Spleen (tissue), 11 donors: ENCODE data around the gene EDNRA. TPM values are rescaled to one million over a fixed set of nuclear protein-coding genes. Genes with fewer than 3 reads are reported as not detected.

Experiments used
- DNase-seq: peaks from one replicate; pipeline ENCODE4 v3.0.0-alpha.2; 2020
- H3K27ac ChIP-seq, 8 donors: fragments of 200-600 bp; sonication (generic) in 7 of 8; 1 replicate in 4 of 8; 2 replicates in 4 of 8; pipeline versions ENCODE4 v1.5.0 to v1.8.0; 2016 to 2021; ENCODE audit warnings: inconsistent platforms in 4 of 8, mild to moderate bottlenecking in 4 of 8, moderate library complexity in 1 of 8
- H3K27me3 ChIP-seq, 7 donors: fragments of 200-600 bp; sonication (generic) in 6 of 7; replicated peaks in 1 of 7; 1 replicate in 4 of 7; 2 replicates in 3 of 7; pipeline versions ENCODE4 v1.5.0 to v1.8.0; 2016 to 2021; ENCODE audit warnings: inconsistent platforms in 3 of 7, mild to moderate bottlenecking in 1 of 7
- H3K36me3 ChIP-seq, 6 donors: fragments of 200-600 bp; sonication (generic) in 5 of 6; 1 replicate in 4 of 6; 2 replicates in 2 of 6; pipeline versions ENCODE4 v1.5.0 to v1.8.0; 2016 to 2021; ENCODE audit warnings: inconsistent platforms in 2 of 6
- H3K4me1 ChIP-seq, 6 donors: fragments of 200-600 bp; sonication (generic) in 5 of 6; 1 replicate in 3 of 6; 2 replicates in 3 of 6; pipeline versions ENCODE4 v1.5.0 to v1.8.0; 2016 to 2021; ENCODE audit warnings: inconsistent platforms in 3 of 6
- H3K4me3 ChIP-seq, 8 donors: fragments of 200-600 bp; sonication (generic) in 7 of 8; 1 replicate in 4 of 8; 2 replicates in 4 of 8; pipeline versions ENCODE4 v1.5.0 to v1.8.0; 2016 to 2021; ENCODE audit warnings: inconsistent platforms in 4 of 8, mild to moderate bottlenecking in 4 of 8, moderate library complexity in 2 of 8
- H3K9me3 ChIP-seq, 8 donors: fragments of 200-600 bp; sonication (generic) in 7 of 8; 1 replicate in 4 of 8; 2 replicates in 4 of 8; pipeline versions ENCODE4 v1.5.0 to v1.8.0; 2016 to 2021; ENCODE audit warnings: inconsistent platforms in 4 of 8
- POLR2A ChIP-seq, 3 donors: fragments of 450-650 bp; IDR thresholded peaks; one replicate each; pipeline ENCODE4 v1.5.1; 2017; ENCODE audit warnings: antibody characterized with exemption in 3 of 3, mild to moderate bottlenecking in 1 of 3
- POLR2AphosphoS5 ChIP-seq, 3 donors: sonication (generic); formaldehyde crosslinking; IDR thresholded peaks; one replicate each; pipeline ENCODE4 v1.5.1; 2017; ENCODE audit warnings: antibody characterized with exemption in 3 of 3
- WGBS, 5 donors: extraction: QIAGEN DNeasy Blood & Tissue Kit in 3 of 5; methylation state at CpG; one replicate each; pipeline versions ENCODE4 v1.1.5 to v1.1.7; 2013 to 2018; 5-methylcytosine and 5-hydroxymethylcytosine counted together
- intact Hi-C: fragments of 100-400 bp; cut with DNase I; formaldehyde crosslinking; loops from one replicate; pipeline ENCODE4 v1.15.0; 2023; ENCODE audit warnings: low total_unique reads
- polyA plus RNA-seq, 3 donors: library from polyadenylated mRNA; stranded (reverse); fragments of 200-250 nt; gene quantifications; one replicate each; pipeline ENCODE4 v1.2.1, GENCODE V29; 2013
- total RNA-seq, 7 donors: library from RNA; depleted of rRNA in 3 of 7; stranded (reverse); fragments of >200 nt in 3 of 7; fragmentation: NEBNext Ultra II Directional in 4 of 7; extraction: Animal tissue kit (Norgen Biotek cat#: 25700) in 4 of 7; gene quantifications; one replicate each; pipeline versions ENCODE4 v1.1.0 to v1.2.1, GENCODE V29; 2016 to 2021
- TF ChIP-seq, protein P1 (sequence below), 11 experiments: fragments of 200-600 bp in 7 of 11; fragments of 450-650 bp in 4 of 11; sonication (generic) in 4 of 11; IDR thresholded peaks in 8 of 11; conservative IDR thresholded peaks in 3 of 11; 1 replicate in 7 of 11; 2 replicates in 4 of 11; pipeline versions ENCODE4 v1.4.0 to v1.8.0; 2016 to 2021; ENCODE audit warnings: antibody characterized with exemption in 11 of 11, inconsistent platforms in 4 of 11, mild to moderate bottlenecking in 1 of 11
- donor health status: healthy with polysubstance abuse.
- donor health status: DM: no; HTN: no; CAD: no; lungs with moderate emphysema.
- donor health status: DM: no; HTN: no; CAD: no.
- donor health status: Bipolar disorder and iron deficiency.
- donor health status: healthy.
- donor health status: DM: no; HTN: no; CAD: no.
- donor health status: DM: yes; HTN: yes; CAD: no.

Gene EDNRA
- total and polyA plus RNA-seq, 10 donors: 1.0 to 21.4 (median 8.7) TPM

DNA sequence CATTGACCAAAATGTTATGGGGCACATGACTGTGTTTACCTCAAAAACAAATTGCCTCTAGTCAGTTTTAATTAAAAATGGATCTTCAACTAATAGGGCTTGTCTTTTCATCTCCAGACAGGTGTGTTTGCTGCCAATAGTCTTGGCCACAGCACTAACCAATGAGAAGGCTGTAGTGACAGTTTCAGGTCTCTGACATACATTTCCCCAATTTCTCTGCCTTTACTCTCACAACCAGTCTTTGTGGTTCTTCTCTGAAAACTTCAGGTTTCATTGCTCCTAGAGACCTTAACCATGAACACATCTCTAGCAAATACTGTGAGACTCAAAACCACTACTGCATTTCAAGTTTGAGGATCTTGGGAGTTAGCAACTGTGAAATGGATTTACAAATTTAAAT lies 3.5 kb upstream of the EDNRA start:
- no peak for DNase-seq
- peaks cover 0 to 8% (median 0%) of the 10 kb centered on the region in 6 donors for H3K4me1 ChIP-seq
- H3K9me3 ChIP-seq: no peaks in the 10 kb centered on the region
- intact Hi-C loops: no loop called here
- no peak overlapping the region for H3K4me3 ChIP-seq
- H3K27ac ChIP-seq: no peak overlapping the region
- H3K36me3 ChIP-seq: no peaks in the 10 kb centered on the region
- TF ChIP-seq, protein P1, sequence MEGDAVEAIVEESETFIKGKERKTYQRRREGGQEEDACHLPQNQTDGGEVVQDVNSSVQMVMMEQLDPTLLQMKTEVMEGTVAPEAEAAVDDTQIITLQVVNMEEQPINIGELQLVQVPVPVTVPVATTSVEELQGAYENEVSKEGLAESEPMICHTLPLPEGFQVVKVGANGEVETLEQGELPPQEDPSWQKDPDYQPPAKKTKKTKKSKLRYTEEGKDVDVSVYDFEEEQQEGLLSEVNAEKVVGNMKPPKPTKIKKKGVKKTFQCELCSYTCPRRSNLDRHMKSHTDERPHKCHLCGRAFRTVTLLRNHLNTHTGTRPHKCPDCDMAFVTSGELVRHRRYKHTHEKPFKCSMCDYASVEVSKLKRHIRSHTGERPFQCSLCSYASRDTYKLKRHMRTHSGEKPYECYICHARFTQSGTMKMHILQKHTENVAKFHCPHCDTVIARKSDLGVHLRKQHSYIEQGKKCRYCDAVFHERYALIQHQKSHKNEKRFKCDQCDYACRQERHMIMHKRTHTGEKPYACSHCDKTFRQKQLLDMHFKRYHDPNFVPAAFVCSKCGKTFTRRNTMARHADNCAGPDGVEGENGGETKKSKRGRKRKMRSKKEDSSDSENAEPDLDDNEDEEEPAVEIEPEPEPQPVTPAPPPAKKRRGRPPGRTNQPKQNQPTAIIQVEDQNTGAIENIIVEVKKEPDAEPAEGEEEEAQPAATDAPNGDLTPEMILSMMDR (IDR thresholded peaks at IDR 0.05 in 8 of 11, conservative IDR thresholded peaks at IDR 0.05 in 3 of 11): no peak
- TF ChIP-seq POLR2A (IDR thresholded peaks at IDR 0.05) (no peak), POLR2AphosphoS5 (IDR thresholded peaks at IDR 0.05) (no peak)
- H3K27me3 ChIP-seq: peaks cover 0 to 35% (median 9%) of the 10 kb centered on the region in 7 donors

DNA sequence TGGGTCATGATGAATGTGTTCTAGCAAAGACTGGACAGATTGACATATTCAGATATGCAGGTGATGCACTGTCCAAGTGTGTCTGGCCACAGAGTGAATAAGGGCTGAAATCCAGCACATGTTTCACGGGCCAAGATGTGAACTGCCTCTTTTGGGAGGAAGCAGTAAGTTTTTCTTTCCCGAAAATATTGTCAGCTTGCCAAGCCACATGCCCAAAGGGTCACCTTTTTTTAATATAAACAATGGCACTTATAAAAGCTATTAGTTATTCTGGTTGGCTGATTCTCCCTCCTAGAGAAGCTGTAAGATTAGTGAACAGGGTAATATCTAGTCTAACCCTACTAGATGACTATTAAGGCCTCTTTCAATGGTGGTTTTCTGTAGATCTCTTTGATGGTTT lies 1.5 kb upstream of the EDNRA start:
- DNase-seq: no peak
- H3K9me3 ChIP-seq: no peaks in the 10 kb centered on the region
- WGBS, 5 donors: 26 to 63% (median 38%) methylated on average over 2 of the region's 2 CpGs
- TF ChIP-seq POLR2A (IDR thresholded peaks at IDR 0.05) (no peak), POLR2AphosphoS5 (IDR thresholded peaks at IDR 0.05) (no peak)
- TF ChIP-seq, protein P1 (IDR thresholded peaks at IDR 0.05 in 8 of 11, conservative IDR thresholded peaks at IDR 0.05 in 3 of 11): no peak
- no peak overlapping the region for H3K4me3 ChIP-seq
- H3K36me3 ChIP-seq: no peaks in the 10 kb centered on the region
- intact Hi-C loops: no loop called here
- no peak overlapping the region for H3K27ac ChIP-seq
- peaks cover 0 to 8% (median 0%) of the 10 kb centered on the region in 6 donors for H3K4me1 ChIP-seq
- peaks cover 0 to 49% (median 9%) of the 10 kb centered on the region in 7 donors for H3K27me3 ChIP-seq

DNA sequence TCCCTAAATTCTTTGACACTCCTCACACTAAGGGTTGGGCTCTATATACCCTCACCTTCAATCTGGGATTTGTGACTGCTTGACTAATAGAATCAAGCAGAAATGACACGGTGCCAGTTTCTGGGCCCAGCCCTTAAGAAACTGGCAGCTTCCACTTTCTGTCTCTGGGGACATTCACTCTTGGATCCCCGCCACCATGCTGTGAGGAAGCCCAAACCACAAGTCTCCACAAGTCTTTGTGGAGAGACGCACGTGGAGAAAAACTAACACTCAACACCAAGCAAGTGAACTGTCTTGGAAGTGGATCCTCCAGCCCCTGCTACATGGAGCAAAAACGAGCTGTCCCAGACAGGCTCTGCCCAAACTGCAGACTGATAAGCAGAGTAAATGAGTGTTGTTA lies 1.1 kb upstream of the EDNRA start:
- intact Hi-C loops: no loop called here
- H3K27ac ChIP-seq: peak overlapping the region in 1 of 8 donors; percentile 69
- WGBS, 5 donors: 56 to 65% (median 61%) methylated on average over 5 of the region's 5 CpGs
- TF ChIP-seq, protein P1 (IDR thresholded peaks at IDR 0.05 in 8 of 11, conservative IDR thresholded peaks at IDR 0.05 in 3 of 11): no peak
- no peak for TF ChIP-seq POLR2A (IDR thresholded peaks at IDR 0.05)
- TF ChIP-seq POLR2AphosphoS5 (IDR thresholded peaks at IDR 0.05): no peak
- no peak overlapping the region for H3K4me3 ChIP-seq
- no peaks in the 10 kb centered on the region for H3K9me3 ChIP-seq
- H3K27me3 ChIP-seq: peaks cover 0 to 49% (median 9%) of the 10 kb centered on the region in 7 donors
- H3K4me1 ChIP-seq: peaks cover 0 to 8% (median 0%) of the 10 kb centered on the region in 6 donors
- no peaks in the 10 kb centered on the region for H3K36me3 ChIP-seq
- no peak for DNase-seq

DNA sequence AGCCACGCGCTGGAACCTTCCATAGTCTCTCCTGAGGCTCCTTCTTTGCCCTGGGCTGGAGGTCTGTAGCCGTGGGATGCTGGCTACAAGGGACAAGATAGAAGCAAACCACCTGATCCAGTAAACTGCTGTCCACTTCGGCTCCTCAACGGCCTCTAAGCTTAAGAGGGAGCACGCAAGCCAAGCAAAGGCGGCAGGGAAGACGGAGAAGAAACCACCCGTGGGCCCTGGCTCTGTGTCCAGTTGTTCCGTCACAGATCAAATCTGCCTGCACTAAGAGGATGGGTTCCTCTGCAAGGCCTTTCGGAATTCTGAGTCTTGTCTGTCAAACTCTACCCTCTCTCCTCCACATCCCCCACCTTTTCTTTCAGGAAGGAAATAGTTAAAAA lies 401 bp upstream of the EDNRA start:
- WGBS, 5 donors: 70 to 82% (median 73%) methylated on average over 11 of the region's 11 CpGs
- intact Hi-C loops: no loop called here
- Histone ChIP-seq H3K27me3 (peaks cover 0 to 49% (median 9%) of the 10 kb centered on the region in 7 donors), H3K27ac (peak overlapping the region in 7 of 8 donors; percentile 56 to 81 (median 70)), H3K9me3 (no peaks in the 10 kb centered on the region), H3K36me3 (no peaks in the 10 kb centered on the region), H3K4me3 (peak overlapping the region in 6 of 8 donors; percentile 21 to 63 (median 33)), H3K4me1 (peaks cover 0 to 8% (median 0%) of the 10 kb centered on the region in 6 donors)
- DNase-seq: no peak
- TF ChIP-seq, protein P1 (IDR thresholded peaks at IDR 0.05 in 8 of 11, conservative IDR thresholded peaks at IDR 0.05 in 3 of 11): no peak
- no peak for TF ChIP-seq POLR2AphosphoS5 (IDR thresholded peaks at IDR 0.05)
- no peak for TF ChIP-seq POLR2A (IDR thresholded peaks at IDR 0.05)
